ENCODE measurements around the gene PAPPA.

The PAPPA gene

GRCh38 chr9:116365056-116365471, 211.5 kb downstream of the PAPPA start:
- no peak overlapping the region for H3K4me3 ChIP-seq (replicated peaks; ENCODE audit: low read depth, low read length)
- peak; percentile 37 for DNase-seq (ENCODE audit: extremely low read depth, low read depth)
- TF ChIP-seq CTCF (IDR thresholded peaks at IDR 0.05; ENCODE audit: low read depth, low read length, missing control alignments), result no peak

GRCh38 chr9:116366241-116366640, 212.7 kb downstream of the PAPPA start:
- TF ChIP-seq CTCF (IDR thresholded peaks at IDR 0.05; ENCODE audit: low read depth, low read length, missing control alignments), result no peak
- H3K4me3 ChIP-seq (replicated peaks; ENCODE audit: low read depth, low read length), result no peak overlapping the region
- DNase-seq (ENCODE audit: extremely low read depth, low read depth), result no peak

- no peak for TF ChIP-seq CTCF (IDR thresholded peaks at IDR 0.05; ENCODE audit: low read depth, low read length, missing control alignments)
- no peak overlapping the region for H3K4me3 ChIP-seq (replicated peaks; ENCODE audit: low read depth, low read length)
- DNase-seq (ENCODE audit: extremely low read depth, low read depth), result no peak
These were observed 215.1 kb downstream of the PAPPA start for GRCh38 chr9:116368680-116369079.

- no peak for DNase-seq (ENCODE audit: extremely low read depth, low read depth)
- no peak overlapping the region for H3K4me3 ChIP-seq (replicated peaks; ENCODE audit: low read depth, low read length)
- no peak for TF ChIP-seq CTCF (IDR thresholded peaks at IDR 0.05; ENCODE audit: low read depth, low read length, missing control alignments)
These were observed 216.1 kb downstream of the PAPPA start for GRCh38 chr9:116369706-116370105.

GRCh38 chr9:116370556-116370955, 217.0 kb downstream of the PAPPA start:
- DNase-seq (ENCODE audit: extremely low read depth, low read depth), result no peak
- no peak overlapping the region for H3K4me3 ChIP-seq (replicated peaks; ENCODE audit: low read depth, low read length)
- TF ChIP-seq CTCF (IDR thresholded peaks at IDR 0.05; ENCODE audit: low read depth, low read length, missing control alignments), result no peak

GRCh38 chr9:116372081-116372673, 218.6 kb downstream of the PAPPA start:
- no peak for TF ChIP-seq CTCF (IDR thresholded peaks at IDR 0.05; ENCODE audit: low read depth, low read length, missing control alignments)
- no peak for DNase-seq (ENCODE audit: extremely low read depth, low read depth)
- no peak overlapping the region for H3K4me3 ChIP-seq (replicated peaks; ENCODE audit: low read depth, low read length)

- no peak overlapping the region for H3K4me3 ChIP-seq (replicated peaks; ENCODE audit: low read depth, low read length)
- TF ChIP-seq CTCF (IDR thresholded peaks at IDR 0.05; ENCODE audit: low read depth, low read length, missing control alignments), result no peak
- no peak for DNase-seq (ENCODE audit: extremely low read depth, low read depth)
These were observed 219.2 kb downstream of the PAPPA start for GRCh38 chr9:116372786-116373185.
